ENCODE data around the gene UQCR10.

The UQCR10 gene

DNA sequence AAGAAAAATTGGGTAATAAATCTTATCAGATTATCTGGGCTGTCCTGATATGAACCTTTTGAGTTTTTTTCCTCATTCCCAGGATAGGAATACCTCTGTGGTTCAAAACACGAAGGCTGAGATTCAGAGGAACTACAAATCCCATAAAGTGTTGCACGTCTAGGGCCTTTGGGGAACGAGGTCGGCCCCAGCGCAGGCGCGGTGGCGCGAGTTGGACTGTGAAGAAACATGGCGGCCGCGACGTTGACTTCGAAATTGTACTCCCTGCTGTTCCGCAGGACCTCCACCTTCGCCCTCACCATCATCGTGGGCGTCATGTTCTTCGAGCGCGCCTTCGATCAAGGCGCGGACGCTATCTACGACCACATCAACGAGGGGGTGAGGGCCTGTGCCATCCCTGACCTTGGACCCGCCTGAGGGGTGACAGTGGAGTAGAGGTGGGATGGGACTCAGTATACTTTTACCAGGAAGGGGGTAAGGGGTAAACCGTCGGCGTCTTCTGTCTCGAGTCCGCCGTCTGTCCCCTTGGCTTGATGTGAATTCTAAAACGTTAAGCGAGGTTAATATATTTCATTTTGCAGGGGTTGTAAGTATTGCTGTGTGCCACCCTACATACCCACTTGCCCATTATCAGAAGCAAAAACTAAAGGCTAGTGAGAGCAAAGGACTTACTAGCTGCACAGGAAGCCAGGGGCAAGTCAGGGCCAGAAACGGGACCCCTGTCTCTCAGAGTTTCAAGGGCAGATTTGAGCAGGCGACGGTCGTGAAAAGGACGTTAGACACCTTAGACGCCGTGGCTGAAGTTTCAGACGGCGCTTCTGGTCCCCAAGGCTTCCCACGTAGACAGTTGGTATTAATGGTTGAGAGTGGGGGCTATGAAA, at the start of gene UQCR10:
UQCR10 (plus strand) TSS at position 199 of the 881 bp plus-strand sequence; CDS start at position 229, 30 bp downstream.
- TF ChIP-seq ZNF274 (IDR thresholded peaks at IDR 0.05; ENCODE audit: low read depth, low read length), result no peak
- H3K4me3 ChIP-seq (ENCODE audit: low read length), result peak within 1 kb of the TSS; percentile 92

DNA sequence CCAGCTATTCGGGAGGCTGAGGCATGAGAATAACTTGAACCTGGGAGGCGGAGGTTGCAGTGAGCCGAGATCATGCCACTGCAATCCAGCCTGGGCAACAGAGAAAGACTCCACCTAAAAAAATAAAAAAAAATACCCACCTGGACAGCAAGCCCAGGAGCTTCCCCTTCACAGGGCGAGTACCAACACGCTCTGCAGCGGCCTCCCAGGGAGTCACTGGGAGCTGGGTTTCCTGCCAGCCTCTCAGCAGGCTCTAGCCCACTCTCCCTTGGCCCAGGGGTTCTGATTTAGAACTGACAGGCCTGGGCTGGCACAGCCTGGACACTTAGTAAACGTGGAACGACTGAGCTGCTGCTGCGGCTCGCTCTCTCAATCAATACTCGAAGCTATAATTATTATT, 49.4 kb upstream of the UQCR10 start:
- H3K4me3 ChIP-seq (ENCODE audit: low read length), result no peak overlapping the region
- no peak for TF ChIP-seq ZNF274 (IDR thresholded peaks at IDR 0.05; ENCODE audit: low read depth, low read length)

DNA sequence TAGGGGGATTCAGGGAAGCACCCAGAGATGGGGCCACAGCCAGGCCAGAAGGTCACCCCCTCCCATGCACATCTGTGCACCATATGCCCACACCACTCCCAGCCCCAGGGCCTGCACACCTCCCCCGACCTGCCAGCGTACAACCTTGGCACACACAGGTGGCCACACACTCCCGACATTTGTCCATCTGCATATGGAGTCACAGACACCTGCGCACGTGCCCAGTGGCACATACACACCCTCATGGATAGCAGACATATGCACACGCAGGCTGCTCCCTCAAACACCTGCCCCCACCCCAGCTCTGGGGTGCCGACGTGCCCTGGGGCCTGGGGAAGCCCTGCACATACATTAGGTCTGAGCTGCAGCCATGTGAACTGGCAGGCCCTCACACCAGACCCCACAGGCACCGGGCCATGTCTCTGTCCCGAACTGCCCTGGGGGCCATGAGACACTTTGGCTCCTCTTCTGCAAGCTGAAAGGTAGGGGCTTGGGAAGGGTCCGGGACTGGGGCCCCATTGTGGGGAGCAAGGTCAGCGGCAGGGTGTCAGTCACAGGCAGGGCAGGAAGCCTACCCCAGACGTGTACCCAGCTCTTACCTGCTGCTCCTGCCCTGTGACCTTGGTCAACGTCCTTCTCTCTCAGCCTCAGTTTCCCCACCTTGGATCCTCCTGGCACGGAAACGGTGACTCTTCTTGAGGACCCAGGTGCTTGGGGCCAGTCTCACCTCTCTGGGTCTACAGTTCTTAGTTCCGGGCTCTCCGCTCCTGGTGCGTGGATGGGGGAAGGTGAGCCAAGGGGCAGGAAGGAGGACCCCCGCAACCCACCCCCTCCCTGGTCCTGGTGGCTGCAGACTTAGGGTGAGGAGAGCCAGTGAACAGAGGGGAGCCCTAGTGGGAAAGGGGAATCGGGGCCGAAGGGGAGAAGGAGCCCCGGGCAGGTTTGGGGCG, 47.9 kb upstream of the UQCR10 start:
- H3K4me3 ChIP-seq (ENCODE audit: low read length), result no peak overlapping the region
- no peak for TF ChIP-seq ZNF274 (IDR thresholded peaks at IDR 0.05; ENCODE audit: low read depth, low read length)

DNA sequence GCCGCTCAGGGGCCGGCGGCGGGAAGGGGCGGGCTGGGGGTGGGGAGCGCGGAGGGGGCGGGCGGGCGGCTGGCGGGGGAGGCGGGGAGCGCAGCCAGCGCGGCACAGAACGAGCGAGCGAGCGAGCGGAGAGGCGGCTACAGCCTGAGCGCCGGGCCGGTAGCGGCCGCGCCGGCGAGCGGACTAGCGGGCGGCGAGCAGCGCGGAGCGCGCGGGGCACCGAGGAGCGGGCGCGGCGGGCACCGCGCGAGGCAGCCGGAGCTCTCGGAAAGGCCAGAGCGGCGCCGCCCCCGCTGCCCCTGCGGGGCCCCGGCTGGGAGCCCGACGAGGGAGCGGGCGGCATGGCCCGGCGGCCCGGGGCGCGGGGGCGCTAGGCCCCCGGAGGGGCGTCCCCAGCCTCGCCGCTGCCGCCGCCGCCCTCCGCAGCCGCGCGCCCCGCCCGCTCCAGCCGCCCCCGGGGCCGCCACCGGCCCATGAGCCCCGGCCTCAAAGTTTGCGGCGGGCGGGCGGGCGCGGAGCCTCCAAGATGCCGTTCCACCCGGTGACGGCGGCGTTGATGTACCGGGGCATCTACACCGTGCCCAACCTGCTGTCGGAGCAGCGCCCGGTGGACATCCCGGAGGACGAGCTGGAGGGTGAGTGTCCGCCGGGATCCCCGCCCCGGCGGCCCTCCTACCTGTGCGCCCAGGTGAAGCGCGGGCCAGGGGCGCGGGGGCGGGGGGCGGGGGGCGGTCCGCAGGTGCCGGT, 47.1 kb upstream of the UQCR10 start, which contains the start of gene CABP7:
CABP7 (plus strand) TSS at position 105 of the 747 bp plus-strand sequence; CDS start at position 527, 422 bp downstream.
- TF ChIP-seq ZNF274 (IDR thresholded peaks at IDR 0.05; ENCODE audit: low read depth, low read length), result no peak
- H3K4me3 ChIP-seq (ENCODE audit: low read length), result no peak within 1 kb of the TSS

DNA sequence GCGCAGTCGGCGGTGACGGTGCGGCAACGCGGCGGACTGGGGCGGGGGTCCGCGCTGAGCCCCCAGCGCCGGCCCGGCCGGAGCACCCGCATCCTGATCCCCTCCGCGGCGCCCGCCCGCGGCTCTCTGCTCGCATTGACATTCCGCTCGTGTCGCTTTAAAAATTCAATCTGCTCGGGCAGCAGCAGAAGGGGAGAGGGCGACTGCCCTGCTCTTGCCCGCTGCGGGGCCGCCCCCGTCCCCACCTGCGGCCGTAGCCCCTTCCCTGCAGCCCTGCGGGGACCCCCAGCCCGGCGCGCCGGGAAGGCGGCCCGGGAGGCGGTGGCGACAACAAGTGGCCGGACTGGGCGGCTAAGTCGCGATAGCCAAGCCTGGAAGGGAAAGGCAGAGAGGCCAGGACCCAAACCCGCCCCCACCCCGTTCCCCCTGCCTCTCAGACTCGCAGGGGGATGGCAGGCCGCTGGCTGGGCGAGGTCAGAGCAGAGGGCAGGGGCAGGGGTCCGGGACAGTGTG, 46.3 kb upstream of the UQCR10 start:
- TF ChIP-seq ZNF274 (IDR thresholded peaks at IDR 0.05; ENCODE audit: low read depth, low read length), result no peak
- no peak overlapping the region for H3K4me3 ChIP-seq (ENCODE audit: low read length)

DNA sequence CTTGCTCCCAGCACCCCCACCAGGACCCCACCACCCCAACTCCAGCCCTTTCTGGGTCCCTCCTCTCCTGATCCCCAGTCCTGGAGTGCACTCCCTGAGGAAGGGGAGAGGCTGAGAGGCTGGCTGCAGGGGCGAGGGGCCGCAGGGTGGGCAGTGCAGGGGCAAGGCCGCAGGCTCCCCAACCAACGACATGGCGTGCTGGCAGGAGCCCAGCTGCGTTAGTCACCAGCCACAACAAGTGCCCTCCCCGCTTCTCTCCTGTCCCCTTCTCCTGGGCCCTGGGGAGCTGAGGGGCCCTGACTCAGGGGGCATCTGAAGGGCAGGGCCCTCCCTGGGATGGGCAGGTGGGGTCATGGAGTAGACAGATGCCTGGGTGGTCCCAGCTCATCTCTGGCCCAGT, 45.0 kb upstream of the UQCR10 start:
- no peak for TF ChIP-seq ZNF274 (IDR thresholded peaks at IDR 0.05; ENCODE audit: low read depth, low read length)
- H3K4me3 ChIP-seq (ENCODE audit: low read length), result no peak overlapping the region

DNA sequence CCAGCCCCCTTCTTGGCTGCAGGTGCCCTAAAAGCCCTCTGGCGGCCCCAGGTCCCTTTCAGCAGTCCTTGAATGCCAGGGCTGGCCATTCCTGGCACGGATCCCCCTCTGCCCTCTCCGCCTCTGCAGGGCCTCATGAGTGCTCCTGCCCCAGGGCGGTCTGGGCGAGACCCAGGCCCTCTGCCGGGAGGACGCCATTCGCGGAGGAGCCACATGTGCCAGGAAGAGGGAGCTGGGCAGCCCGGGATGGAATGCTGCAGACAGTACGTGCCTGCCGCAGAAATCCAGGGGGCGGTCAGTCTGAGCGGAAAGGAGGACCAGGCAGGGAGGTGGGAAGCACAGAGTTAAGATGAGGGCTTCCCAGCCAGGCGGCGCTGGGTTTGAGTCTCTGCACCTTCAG, 44.6 kb upstream of the UQCR10 start:
- no peak overlapping the region for H3K4me3 ChIP-seq (ENCODE audit: low read length)
- TF ChIP-seq ZNF274 (IDR thresholded peaks at IDR 0.05; ENCODE audit: low read depth, low read length), result no peak

DNA sequence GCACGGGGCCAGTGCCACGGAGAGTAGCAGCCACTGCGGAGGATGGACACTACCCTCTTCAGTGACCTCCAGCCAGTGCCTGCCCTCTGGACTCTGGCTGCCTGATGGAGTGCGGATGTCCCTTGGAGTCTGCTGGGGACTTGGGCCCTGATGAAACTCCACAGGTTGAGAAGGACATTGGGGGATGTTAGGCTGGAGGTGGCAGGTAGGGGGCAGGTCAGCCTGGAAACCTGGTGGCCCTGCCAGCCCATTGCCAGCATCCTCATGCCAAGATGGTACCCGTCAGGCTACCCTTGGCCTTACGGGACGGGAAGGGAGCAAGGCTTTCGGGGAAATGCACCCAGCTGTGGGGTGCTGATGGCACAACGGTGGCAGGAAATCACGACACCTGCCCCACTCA, 43.4 kb upstream of the UQCR10 start:
- no peak for TF ChIP-seq ZNF274 (IDR thresholded peaks at IDR 0.05; ENCODE audit: low read depth, low read length)
- no peak overlapping the region for H3K4me3 ChIP-seq (ENCODE audit: low read length)

DNA sequence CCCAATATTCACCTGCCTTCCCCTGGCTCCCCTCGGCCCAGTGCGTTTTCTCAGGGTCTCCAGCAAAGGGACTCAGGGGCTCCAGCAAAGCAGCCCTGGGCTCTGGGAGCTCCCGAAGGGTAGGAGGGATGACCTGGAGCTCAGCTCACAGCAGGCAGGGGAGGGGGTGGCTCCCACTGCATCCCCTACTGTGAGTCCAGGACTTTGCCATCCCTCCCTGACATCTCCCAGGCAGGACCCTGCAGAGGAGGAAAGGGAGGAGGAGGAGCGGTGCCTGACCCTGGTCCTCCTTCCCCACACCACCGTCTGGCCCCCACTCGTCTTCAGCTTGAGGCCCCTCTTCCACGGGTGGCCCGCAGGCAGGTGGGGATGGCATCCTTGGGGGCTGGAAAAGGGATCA, 42.3 kb upstream of the UQCR10 start:
- H3K4me3 ChIP-seq (ENCODE audit: low read length), result no peak overlapping the region
- no peak for TF ChIP-seq ZNF274 (IDR thresholded peaks at IDR 0.05; ENCODE audit: low read depth, low read length)

DNA sequence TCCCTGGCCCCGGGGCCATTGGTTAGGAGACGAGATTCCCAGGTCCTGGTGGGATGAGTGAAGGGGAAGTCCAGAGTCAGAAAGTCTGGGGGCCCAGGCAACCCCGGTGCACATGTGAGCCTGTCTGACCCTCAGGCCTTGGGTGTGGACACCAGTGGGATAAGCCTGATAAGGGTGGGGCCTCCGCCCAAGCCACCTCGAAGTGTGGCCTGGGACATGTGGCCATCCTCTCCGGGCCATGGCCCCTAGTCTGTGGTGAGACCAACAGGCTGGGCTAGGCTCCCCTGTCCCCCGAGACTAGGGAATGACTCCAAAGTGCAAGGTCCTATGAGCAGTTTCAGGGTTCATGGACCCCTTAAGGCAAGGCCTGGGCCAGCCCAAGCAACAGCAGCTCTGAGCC, 41.1 kb upstream of the UQCR10 start:
- no peak overlapping the region for H3K4me3 ChIP-seq (ENCODE audit: low read length)
- no peak for TF ChIP-seq ZNF274 (IDR thresholded peaks at IDR 0.05; ENCODE audit: low read depth, low read length)

DNA sequence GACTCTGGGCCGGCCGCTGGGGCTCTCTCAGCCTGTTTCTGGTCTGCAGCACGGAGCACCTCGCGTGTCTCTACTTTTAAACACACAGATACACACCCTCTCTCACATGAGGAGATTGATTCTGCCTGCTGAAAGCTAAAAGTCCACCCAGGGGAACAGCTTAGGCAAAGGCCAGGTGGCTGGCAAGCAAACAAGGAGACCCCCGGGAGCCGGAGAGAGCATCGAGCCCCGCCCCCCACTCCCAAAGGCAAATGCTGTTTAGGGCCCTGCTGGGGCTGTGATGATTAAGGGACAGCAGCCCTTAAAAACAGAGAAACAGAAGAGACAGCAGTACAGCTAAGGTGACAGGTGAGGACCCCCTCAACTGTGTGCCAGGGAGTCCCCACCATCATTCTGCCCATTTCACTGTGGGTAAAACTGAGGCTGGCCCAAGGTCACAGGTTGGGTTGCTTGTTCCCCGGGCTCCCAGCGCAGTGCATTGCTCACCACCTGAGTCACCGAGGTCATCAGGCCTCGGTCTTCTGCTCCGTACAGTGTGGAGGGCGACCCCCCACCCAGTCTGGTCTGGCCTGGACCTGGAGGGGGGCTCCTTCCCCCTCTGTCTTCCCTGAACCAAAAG, 40.5 kb upstream of the UQCR10 start:
- no peak overlapping the region for H3K4me3 ChIP-seq (ENCODE audit: low read length)
- TF ChIP-seq ZNF274 (IDR thresholded peaks at IDR 0.05; ENCODE audit: low read depth, low read length), result no peak

DNA sequence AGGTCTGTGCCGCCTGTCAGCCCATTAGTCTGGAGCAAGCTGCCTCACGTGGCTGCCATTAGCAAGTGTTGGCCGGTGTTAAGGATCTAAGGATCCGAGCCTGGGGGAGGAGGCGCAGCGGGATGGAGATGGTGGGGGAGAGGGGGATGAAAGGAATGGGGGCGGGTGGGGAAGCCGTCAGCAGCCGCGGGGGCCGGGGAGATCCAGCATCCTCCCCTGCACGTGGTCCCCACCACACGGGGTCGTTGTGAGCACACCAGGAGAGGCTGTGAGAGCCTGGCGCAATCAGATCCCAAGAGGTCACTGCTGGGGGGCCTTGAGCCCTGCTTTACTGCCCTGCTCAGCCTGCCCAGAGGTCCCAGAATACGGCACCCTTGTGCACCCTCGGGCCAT, 40.0 kb upstream of the UQCR10 start:
- no peak overlapping the region for H3K4me3 ChIP-seq (ENCODE audit: low read length)
- no peak for TF ChIP-seq ZNF274 (IDR thresholded peaks at IDR 0.05; ENCODE audit: low read depth, low read length)

DNA sequence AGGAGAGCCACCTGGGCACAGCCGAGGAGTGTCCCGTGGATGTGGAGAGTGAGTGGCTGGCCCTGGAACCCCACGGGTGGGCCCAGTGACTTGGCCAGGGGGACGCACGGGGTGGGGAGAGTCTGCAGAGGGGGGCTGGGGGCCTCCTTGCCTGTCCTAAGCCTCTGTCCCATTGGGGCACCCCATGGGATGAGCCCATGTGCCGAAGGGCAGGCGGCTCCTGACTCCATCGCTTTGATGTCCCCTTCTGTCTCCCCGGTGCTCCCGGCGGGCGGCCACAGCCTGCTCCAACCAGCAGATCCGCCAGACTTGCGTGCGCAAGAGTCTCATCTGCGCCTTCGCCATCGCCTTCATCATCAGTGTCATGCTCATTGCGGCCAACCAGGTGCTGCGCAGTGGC, 38.0 kb upstream of the UQCR10 start:
- no peak overlapping the region for H3K4me3 ChIP-seq (ENCODE audit: low read length)
- TF ChIP-seq ZNF274 (IDR thresholded peaks at IDR 0.05; ENCODE audit: low read depth, low read length), result no peak
